GM23338 (cell line): ENCODE results near the gene TNFRSF8. TPM values are rescaled to one million over a fixed set of nuclear protein-coding genes. Genes with fewer than 3 reads are reported as not detected.
"Not testable (repeated sequence)": the region's sequence is repeated elsewhere in the genome, so short reads cannot be mapped to it uniquely, and the experiment has no call there.

ENCODE experiments used
- ATAC-seq: fragments of 200-7000 bp; cut with Tn5 transposase; 3 replicates; pipeline ENCODE4 v1.9.1; 2020
- DNase-seq: peaks from one replicate; pipeline ENCODE4 v3.0.0-alpha.2; 2015; ENCODE audit warnings: low spot score
- H2AFZ ChIP-seq: fragments of 200-600 bp; sonication (generic); 2 replicates; pipeline ENCODE4 v1.8.0; 2016; ENCODE audit warnings: antibody characterized with exemption, mild to moderate bottlenecking, moderate library complexity
- H3F3A ChIP-seq: fragments of 200-600 bp; sonication (generic); replicated peaks from 2 replicates; pipeline ENCODE4 v1.8.0; 2017; ENCODE audit warnings: antibody characterized with exemption, mixed run types, low read depth
- H3K27ac ChIP-seq: fragments of 200-600 bp; sonication (generic); 2 replicates; pipeline ENCODE4 v1.6.1; 2016; ENCODE audit warnings: low read depth
- H3K27me3 ChIP-seq: fragments of 200-600 bp; sonication (generic); 2 replicates; pipeline ENCODE4 v1.8.0; 2016; ENCODE audit warnings: mild to moderate bottlenecking, mixed run types, moderate library complexity; ENCODE audit not compliant: insufficient read depth
- H3K36me3 ChIP-seq: fragments of 200-600 bp; sonication (generic); 2 replicates; pipeline ENCODE4 v1.8.0; 2016; ENCODE audit warnings: mild to moderate bottlenecking; ENCODE audit not compliant: insufficient read depth
- H3K4me1 ChIP-seq: fragments of 200-600 bp; sonication (generic); 2 replicates; pipeline ENCODE4 v1.8.0; 2016; ENCODE audit warnings: mild to moderate bottlenecking, moderate library complexity; ENCODE audit not compliant: insufficient read depth
- H3K4me2 ChIP-seq: fragments of 200-600 bp; sonication (generic); 2 replicates; pipeline ENCODE4 v1.7.1; 2017; ENCODE audit warnings: mixed run types
- H3K4me3 ChIP-seq: fragments of 200-600 bp; sonication (generic); 2 replicates; pipeline ENCODE4 v1.6.1; 2016; ENCODE audit warnings: mixed run types
- H3K79me2 ChIP-seq: fragments of 200-600 bp; sonication (generic); replicated peaks from 2 replicates; pipeline ENCODE4 v1.8.0; 2017; ENCODE audit warnings: mild to moderate bottlenecking; ENCODE audit not compliant: insufficient read depth
- H3K9me2 ChIP-seq: fragments of 200-600 bp; sonication (generic); 2 replicates; pipeline ENCODE4 v1.8.0; 2017; ENCODE audit not compliant: insufficient read depth
- H4K20me1 ChIP-seq: fragments of 200-600 bp; sonication (generic); replicated peaks from 2 replicates; pipeline ENCODE4 v1.8.0; 2017; ENCODE audit warnings: mild to moderate bottlenecking; ENCODE audit not compliant: insufficient read depth
- H3K27ac Mint-ChIP-seq: 2 replicates; pipeline ENCODE4 v1.8.0; 2020; ENCODE audit warnings: inconsistent platforms, mild to moderate bottlenecking, moderate library complexity, mixed read lengths
- H3K27me3 Mint-ChIP-seq: 3 replicates; pipeline ENCODE4 v1.8.0; 2022; ENCODE audit warnings: low read depth, mild to moderate bottlenecking, moderate library complexity, mixed read lengths, inconsistent platforms; ENCODE audit not compliant: insufficient read depth, poor library complexity
- H3K36me3 Mint-ChIP-seq: 3 replicates; pipeline ENCODE4 v1.8.0; 2021; ENCODE audit warnings: low read depth, mild to moderate bottlenecking, inconsistent platforms, moderate library complexity, mixed read lengths
- H3K4me1 Mint-ChIP-seq: 3 replicates; pipeline ENCODE4 v1.8.0; 2020; ENCODE audit warnings: mild to moderate bottlenecking, inconsistent platforms, mixed read lengths
- H3K4me3 Mint-ChIP-seq: 3 replicates; pipeline ENCODE4 v1.8.0; 2021; ENCODE audit warnings: moderate library complexity, mild to moderate bottlenecking, inconsistent platforms, mixed read lengths
- H3K9me3 Mint-ChIP-seq: 3 replicates; pipeline ENCODE4 v1.8.0; 2020; ENCODE audit warnings: moderate library complexity, mild to moderate bottlenecking, inconsistent platforms, mixed read lengths
- CREB1 ChIP-seq: fragments of 250-450 bp; sonication (Bioruptor Pico); IDR thresholded peaks from 2 replicates; pipeline ENCODE4 v1.5.0; 2020; ENCODE audit warnings: low read depth, mild to moderate bottlenecking, moderate library complexity
- EZH2 ChIP-seq: fragments of 200-600 bp; sonication (generic); IDR thresholded peaks from one replicate; pipeline ENCODE4 v1.8.0; 2017; ENCODE audit warnings: antibody characterized with exemption, mild to moderate bottlenecking, low read depth; ENCODE audit not compliant: unreplicated experiment
- JUNB ChIP-seq: IDR thresholded peaks from one replicate; pipeline ENCODE4 v1.6.1; 2016; ENCODE audit warnings: antibody characterized with exemption; ENCODE audit not compliant: unreplicated experiment
- NANOG ChIP-seq: IDR thresholded peaks from 2 replicates; pipeline ENCODE4 v1.6.1; 2016; ENCODE audit warnings: antibody characterized with exemption, borderline replicate concordance
- POLR2AphosphoS5 ChIP-seq: IDR thresholded peaks from 2 replicates; pipeline ENCODE4 v1.6.1; 2016; ENCODE audit warnings: antibody characterized with exemption, low read depth
- ZNF114 ChIP-seq: fragments of 250-450 bp; sonication (Bioruptor Pico); IDR thresholded peaks from 2 replicates; pipeline ENCODE4 v1.5.0; 2020; ENCODE audit warnings: mild to moderate bottlenecking, moderate library complexity
- ZNF331 ChIP-seq: fragments of 250-450 bp; sonication (Bioruptor Pico); IDR thresholded peaks from 2 replicates; pipeline ENCODE4 v1.5.0; 2020; ENCODE audit warnings: low read depth, mild to moderate bottlenecking, moderate library complexity
- polyA plus RNA-seq: library from polyadenylated mRNA; unstranded; fragments of >200 nt; fragmentation: Nextera tagmentation; extraction: Ambion mirVana; gene quantifications from 2 replicates; pipeline ENCODE4 v1.2.1, GENCODE V29; 2016
- total RNA-seq: library from RNA; depleted of rRNA; stranded (reverse); fragments of >200 nt; shearing (Covaris generic); gene quantifications from 2 replicates; pipeline ENCODE4 v1.2.3, GENCODE V29; 2014
- TF ChIP-seq, protein P1 (sequence below): fragments of 250-450 bp; sonication (Bioruptor Pico); IDR thresholded peaks from 2 replicates; pipeline ENCODE4 v1.5.0; 2020; ENCODE audit warnings: mild to moderate bottlenecking, moderate library complexity
- TF ChIP-seq, protein P2 (sequence below), 2 experiments: fragments of 200-600 bp in 1 of 2; sonication (generic) in 1 of 2; conservative IDR thresholded peaks; 2 replicates each; pipeline versions ENCODE4 v1.5.1 to v1.6.1; 2016 to 2017; ENCODE audit warnings: antibody characterized with exemption in 2 of 2, low read depth in 2 of 2, mild to moderate bottlenecking in 2 of 2, moderate library complexity in 1 of 2
- TF ChIP-seq, protein P3 (sequence below): IDR thresholded peaks from one replicate; pipeline ENCODE4 v1.6.1; 2018; ENCODE audit warnings: antibody characterized with exemption; ENCODE audit not compliant: unreplicated experiment

TNFRSF8 gene
- total and polyA plus RNA-seq, 2 experiments from 2014 or later, result 11.7 to 28.2 TPM

DNA sequence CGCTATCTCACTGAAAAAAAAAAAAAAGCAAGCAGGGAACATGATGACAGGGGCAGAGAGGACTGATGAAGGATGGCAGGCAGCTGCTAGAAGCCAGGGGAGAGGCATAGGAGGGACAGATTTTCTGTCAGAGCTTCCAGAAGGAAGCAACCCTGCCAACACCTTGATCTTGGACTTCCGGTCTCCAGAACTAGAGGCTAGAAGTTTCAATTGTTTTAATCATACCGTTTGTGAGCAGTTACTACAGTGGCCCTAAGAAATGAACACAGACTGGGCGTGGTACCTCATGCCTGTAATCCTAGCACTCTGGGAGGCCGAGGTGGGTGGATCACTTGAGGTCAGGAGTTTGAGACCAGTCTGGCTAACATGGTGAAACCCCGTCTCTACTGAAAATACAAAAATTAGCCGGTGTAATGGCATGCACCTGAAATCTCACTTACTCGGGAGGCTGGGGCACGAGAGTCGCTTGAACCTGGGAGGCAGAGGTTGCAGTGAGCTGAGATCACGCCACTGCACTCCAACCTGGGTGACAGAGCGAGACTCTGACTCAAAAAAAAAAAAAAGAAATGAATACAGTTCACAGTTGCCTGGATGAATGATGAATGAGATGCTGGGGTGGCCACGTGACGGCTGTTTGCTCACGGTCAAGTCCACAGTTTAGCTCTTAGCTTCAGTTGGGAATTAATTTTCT, 18.8 kb upstream of the TNFRSF8 start:
- not testable (repeated sequence) for H3K36me3 ChIP-seq, H3K4me1 ChIP-seq, H3K4me2 ChIP-seq, H3K79me2 ChIP-seq, H4K20me1 ChIP-seq, H3K27ac ChIP-seq, H3F3A ChIP-seq, H3K36me3 Mint-ChIP-seq, H3K4me3 ChIP-seq, DNase-seq, H3K27me3 Mint-ChIP-seq, H3K4me3 Mint-ChIP-seq, H3K9me3 Mint-ChIP-seq, H3K27ac Mint-ChIP-seq, H3K27me3 ChIP-seq, ATAC-seq, H3K9me2 ChIP-seq, H2AFZ ChIP-seq, H3K4me1 Mint-ChIP-seq

DNA sequence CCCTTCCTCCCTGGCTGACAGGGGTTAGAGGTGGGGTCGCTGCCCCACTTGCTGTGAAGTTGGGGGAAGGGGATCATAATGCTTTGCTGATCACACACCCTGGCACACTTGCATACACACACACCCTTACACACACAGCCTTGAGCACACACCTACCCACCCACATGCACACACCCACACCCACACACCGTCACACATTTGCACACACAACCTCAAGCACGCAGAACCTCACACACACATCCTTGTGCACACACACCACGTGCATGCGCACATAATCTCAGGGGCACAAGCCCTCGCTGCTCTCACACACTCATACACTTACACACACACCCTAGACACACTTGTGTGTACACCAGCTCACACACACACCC, 16.4 kb upstream of the TNFRSF8 start:
- Mint-ChIP-seq H3K36me3 (no peaks in the 10 kb centered on the region; the same call in 2 of the 3 replicates), H3K27me3 (no peaks in the 10 kb centered on the region), H3K27ac (no peak overlapping the region), H3K4me1 (peaks cover 5% of the 10 kb centered on the region; the same call in 2 of the 3 replicates), H3K4me3 (no peak overlapping the region), H3K9me3 (peaks cover 4% of the 10 kb centered on the region; the same call in 1 of the 3 replicates)
- ATAC-seq (no peak), DNase-seq (no peak)
- no peaks in the 10 kb centered on the region for H3K27me3 ChIP-seq
- H3K4me3 ChIP-seq, result no peak overlapping the region
- no peak overlapping the region for H3K27ac ChIP-seq
- no peaks in the 10 kb centered on the region for H3K36me3 ChIP-seq
- no peak overlapping the region for H3K4me2 ChIP-seq
- H2AFZ ChIP-seq, result no peak overlapping the region
- no peaks in the 10 kb centered on the region for H4K20me1 ChIP-seq
- no peaks in the 10 kb centered on the region for H3K9me2 ChIP-seq
- H3K4me1 ChIP-seq, result peaks cover 3% of the 10 kb centered on the region; the same call in 1 of the 2 replicates
- no peaks in the 10 kb centered on the region for H3K79me2 ChIP-seq
- H3F3A ChIP-seq, result no peaks in the 10 kb centered on the region
- TF ChIP-seq JUNB (no peak), ZNF114 (CRISPR knock-in tag) (no peak), NANOG (no peak), ZNF331 (no peak), POLR2AphosphoS5 (no peak), CREB1 (CRISPR knock-in tag) (no peak), EZH2 (no peak)
- TF ChIP-seq, protein P1, sequence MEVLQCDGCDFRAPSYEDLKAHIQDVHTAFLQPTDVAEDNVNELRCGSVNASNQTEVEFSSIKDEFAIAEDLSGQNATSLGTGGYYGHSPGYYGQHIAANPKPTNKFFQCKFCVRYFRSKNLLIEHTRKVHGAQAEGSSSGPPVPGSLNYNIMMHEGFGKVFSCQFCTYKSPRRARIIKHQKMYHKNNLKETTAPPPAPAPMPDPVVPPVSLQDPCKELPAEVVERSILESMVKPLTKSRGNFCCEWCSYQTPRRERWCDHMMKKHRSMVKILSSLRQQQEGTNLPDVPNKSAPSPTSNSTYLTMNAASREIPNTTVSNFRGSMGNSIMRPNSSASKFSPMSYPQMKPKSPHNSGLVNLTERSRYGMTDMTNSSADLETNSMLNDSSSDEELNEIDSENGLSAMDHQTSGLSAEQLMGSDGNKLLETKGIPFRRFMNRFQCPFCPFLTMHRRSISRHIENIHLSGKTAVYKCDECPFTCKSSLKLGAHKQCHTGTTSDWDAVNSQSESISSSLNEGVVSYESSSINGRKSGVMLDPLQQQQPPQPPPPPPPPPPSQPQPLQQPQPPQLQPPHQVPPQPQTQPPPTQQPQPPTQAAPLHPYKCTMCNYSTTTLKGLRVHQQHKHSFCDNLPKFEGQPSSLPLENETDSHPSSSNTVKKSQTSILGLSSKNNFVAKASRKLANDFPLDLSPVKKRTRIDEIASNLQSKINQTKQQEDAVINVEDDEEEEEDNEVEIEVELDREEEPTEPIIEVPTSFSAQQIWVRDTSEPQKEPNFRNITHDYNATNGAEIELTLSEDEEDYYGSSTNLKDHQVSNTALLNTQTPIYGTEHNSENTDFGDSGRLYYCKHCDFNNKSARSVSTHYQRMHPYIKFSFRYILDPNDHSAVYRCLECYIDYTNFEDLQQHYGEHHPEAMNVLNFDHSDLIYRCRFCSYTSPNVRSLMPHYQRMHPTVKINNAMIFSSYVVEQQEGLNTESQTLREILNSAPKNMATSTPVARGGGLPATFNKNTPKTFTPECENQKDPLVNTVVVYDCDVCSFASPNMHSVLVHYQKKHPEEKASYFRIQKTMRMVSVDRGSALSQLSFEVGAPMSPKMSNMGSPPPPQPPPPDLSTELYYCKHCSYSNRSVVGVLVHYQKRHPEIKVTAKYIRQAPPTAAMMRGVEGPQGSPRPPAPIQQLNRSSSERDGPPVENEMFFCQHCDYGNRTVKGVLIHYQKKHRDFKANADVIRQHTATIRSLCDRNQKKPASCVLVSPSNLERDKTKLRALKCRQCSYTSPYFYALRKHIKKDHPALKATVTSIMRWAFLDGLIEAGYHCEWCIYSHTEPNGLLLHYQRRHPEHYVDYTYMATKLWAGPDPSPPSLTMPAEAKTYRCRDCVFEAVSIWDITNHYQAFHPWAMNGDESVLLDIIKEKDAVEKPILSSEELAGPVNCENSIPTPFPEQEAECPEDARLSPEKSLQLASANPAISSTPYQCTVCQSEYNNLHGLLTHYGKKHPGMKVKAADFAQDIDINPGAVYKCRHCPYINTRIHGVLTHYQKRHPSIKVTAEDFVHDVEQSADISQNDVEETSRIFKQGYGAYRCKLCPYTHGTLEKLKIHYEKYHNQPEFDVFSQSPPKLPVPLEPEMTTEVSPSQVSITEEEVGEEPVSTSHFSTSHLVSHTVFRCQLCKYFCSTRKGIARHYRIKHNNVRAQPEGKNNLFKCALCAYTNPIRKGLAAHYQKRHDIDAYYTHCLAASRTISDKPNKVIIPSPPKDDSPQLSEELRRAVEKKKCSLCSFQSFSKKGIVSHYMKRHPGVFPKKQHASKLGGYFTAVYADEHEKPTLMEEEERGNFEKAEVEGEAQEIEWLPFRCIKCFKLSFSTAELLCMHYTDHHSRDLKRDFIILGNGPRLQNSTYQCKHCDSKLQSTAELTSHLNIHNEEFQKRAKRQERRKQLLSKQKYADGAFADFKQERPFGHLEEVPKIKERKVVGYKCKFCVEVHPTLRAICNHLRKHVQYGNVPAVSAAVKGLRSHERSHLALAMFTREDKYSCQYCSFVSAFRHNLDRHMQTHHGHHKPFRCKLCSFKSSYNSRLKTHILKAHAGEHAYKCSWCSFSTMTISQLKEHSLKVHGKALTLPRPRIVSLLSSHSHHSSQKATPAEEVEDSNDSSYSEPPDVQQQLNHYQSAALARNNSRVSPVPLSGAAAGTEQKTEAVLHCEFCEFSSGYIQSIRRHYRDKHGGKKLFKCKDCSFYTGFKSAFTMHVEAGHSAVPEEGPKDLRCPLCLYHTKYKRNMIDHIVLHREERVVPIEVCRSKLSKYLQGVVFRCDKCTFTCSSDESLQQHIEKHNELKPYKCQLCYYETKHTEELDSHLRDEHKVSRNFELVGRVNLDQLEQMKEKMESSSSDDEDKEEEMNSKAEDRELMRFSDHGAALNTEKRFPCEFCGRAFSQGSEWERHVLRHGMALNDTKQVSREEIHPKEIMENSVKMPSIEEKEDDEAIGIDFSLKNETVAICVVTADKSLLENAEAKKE (CRISPR knock-in tag), result no peak
- TF ChIP-seq, protein P2, sequence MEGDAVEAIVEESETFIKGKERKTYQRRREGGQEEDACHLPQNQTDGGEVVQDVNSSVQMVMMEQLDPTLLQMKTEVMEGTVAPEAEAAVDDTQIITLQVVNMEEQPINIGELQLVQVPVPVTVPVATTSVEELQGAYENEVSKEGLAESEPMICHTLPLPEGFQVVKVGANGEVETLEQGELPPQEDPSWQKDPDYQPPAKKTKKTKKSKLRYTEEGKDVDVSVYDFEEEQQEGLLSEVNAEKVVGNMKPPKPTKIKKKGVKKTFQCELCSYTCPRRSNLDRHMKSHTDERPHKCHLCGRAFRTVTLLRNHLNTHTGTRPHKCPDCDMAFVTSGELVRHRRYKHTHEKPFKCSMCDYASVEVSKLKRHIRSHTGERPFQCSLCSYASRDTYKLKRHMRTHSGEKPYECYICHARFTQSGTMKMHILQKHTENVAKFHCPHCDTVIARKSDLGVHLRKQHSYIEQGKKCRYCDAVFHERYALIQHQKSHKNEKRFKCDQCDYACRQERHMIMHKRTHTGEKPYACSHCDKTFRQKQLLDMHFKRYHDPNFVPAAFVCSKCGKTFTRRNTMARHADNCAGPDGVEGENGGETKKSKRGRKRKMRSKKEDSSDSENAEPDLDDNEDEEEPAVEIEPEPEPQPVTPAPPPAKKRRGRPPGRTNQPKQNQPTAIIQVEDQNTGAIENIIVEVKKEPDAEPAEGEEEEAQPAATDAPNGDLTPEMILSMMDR (conservative IDR thresholded peaks at IDR 0.05; ENCODE audit: low read depth in 2 of 2), result no peak
- TF ChIP-seq, protein P3, sequence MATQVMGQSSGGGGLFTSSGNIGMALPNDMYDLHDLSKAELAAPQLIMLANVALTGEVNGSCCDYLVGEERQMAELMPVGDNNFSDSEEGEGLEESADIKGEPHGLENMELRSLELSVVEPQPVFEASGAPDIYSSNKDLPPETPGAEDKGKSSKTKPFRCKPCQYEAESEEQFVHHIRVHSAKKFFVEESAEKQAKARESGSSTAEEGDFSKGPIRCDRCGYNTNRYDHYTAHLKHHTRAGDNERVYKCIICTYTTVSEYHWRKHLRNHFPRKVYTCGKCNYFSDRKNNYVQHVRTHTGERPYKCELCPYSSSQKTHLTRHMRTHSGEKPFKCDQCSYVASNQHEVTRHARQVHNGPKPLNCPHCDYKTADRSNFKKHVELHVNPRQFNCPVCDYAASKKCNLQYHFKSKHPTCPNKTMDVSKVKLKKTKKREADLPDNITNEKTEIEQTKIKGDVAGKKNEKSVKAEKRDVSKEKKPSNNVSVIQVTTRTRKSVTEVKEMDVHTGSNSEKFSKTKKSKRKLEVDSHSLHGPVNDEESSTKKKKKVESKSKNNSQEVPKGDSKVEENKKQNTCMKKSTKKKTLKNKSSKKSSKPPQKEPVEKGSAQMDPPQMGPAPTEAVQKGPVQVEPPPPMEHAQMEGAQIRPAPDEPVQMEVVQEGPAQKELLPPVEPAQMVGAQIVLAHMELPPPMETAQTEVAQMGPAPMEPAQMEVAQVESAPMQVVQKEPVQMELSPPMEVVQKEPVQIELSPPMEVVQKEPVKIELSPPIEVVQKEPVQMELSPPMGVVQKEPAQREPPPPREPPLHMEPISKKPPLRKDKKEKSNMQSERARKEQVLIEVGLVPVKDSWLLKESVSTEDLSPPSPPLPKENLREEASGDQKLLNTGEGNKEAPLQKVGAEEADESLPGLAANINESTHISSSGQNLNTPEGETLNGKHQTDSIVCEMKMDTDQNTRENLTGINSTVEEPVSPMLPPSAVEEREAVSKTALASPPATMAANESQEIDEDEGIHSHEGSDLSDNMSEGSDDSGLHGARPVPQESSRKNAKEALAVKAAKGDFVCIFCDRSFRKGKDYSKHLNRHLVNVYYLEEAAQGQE, result no peak
